H9 (cell line): Measurements from ENCODE around the gene XCR1. TPM values are rescaled to one million over a fixed set of nuclear protein-coding genes. Genes with fewer than 3 reads are reported as not detected.

Source experiments
- DNase-seq: peaks from one replicate; pipeline ENCODE4 v3.0.0-alpha.2; 2017
- H2AFZ ChIP-seq: one replicate; pipeline ENCODE4 v1.6.1; 2013; ENCODE audit warnings: mild to moderate bottlenecking, low read length, control low read depth, moderate library complexity
- H2AK5ac ChIP-seq: 2 replicates; pipeline ENCODE4 v1.6.1; 2013; ENCODE audit warnings: low read length, control low read depth, mixed read lengths; ENCODE audit not compliant: insufficient read length
- H2BK120ac ChIP-seq: one replicate; pipeline ENCODE4 v1.6.1; 2013; ENCODE audit warnings: low read depth, mild to moderate bottlenecking, low read length, control low read depth, inconsistent platforms; ENCODE audit not compliant: poor library complexity, severe bottlenecking
- H2BK12ac ChIP-seq: 2 replicates; pipeline ENCODE4 v1.6.1; 2013; ENCODE audit warnings: low read length, control low read depth, mixed read lengths, low read depth; ENCODE audit not compliant: insufficient read length
- H2BK15ac ChIP-seq: 2 replicates; pipeline ENCODE4 v1.6.1; 2013; ENCODE audit warnings: low read depth, low read length, control low read depth
- H2BK20ac ChIP-seq: one replicate; pipeline ENCODE4 v1.6.1; 2013; ENCODE audit warnings: low read depth, mild to moderate bottlenecking, low read length, control low read depth, inconsistent platforms; ENCODE audit not compliant: poor library complexity, severe bottlenecking
- H2BK5ac ChIP-seq: 2 replicates; pipeline ENCODE4 v1.6.1; 2013; ENCODE audit warnings: low read length, control low read depth, mixed read lengths; ENCODE audit not compliant: insufficient read length
- H3K14ac ChIP-seq: 2 replicates; pipeline ENCODE4 v1.6.1; 2013; ENCODE audit warnings: low read length, control low read depth; ENCODE audit not compliant: insufficient read depth
- H3K18ac ChIP-seq: 2 replicates; pipeline ENCODE4 v1.6.1; 2013; ENCODE audit warnings: low read depth, mild to moderate bottlenecking, mixed read lengths, low read length, control low read depth; ENCODE audit not compliant: insufficient read length
- H3K23ac ChIP-seq: 2 replicates; pipeline ENCODE4 v1.6.1; 2013; ENCODE audit warnings: low read length, control low read depth, mixed read lengths, low read depth; ENCODE audit not compliant: insufficient read length
- H3K23me2 ChIP-seq: 2 replicates; pipeline ENCODE4 v1.6.1; 2013; ENCODE audit warnings: low read depth, mild to moderate bottlenecking, mixed read lengths, low read length, control low read depth; ENCODE audit not compliant: insufficient read length, poor library complexity, severe bottlenecking
- H3K27ac ChIP-seq: 2 replicates; pipeline ENCODE4 v1.5.1; 2013; ENCODE audit warnings: low read length, control low read depth, mixed read lengths, low read depth; ENCODE audit not compliant: insufficient read length
- H3K27me3 ChIP-seq: 2 replicates; pipeline ENCODE4 v1.6.1; 2013; ENCODE audit warnings: low read length, control low read depth, inconsistent platforms; ENCODE audit not compliant: insufficient read depth
- H3K4ac ChIP-seq: 2 replicates; pipeline ENCODE4 v1.6.1; 2013; ENCODE audit warnings: low read depth, mild to moderate bottlenecking, control low read depth, inconsistent platforms, low read length, moderate library complexity
- H3K4me1 ChIP-seq: 2 replicates; pipeline ENCODE4 v1.6.1; 2013; ENCODE audit warnings: low read length, control low read depth, inconsistent platforms; ENCODE audit not compliant: insufficient read depth
- H3K4me2 ChIP-seq: 2 replicates; pipeline ENCODE4 v1.6.1; 2013; ENCODE audit warnings: low read length, control low read depth, mixed read lengths; ENCODE audit not compliant: insufficient read length, insufficient read depth
- H3K56ac ChIP-seq: 2 replicates; pipeline ENCODE4 v1.6.1; 2013; ENCODE audit warnings: low read depth, mild to moderate bottlenecking, mixed read lengths, low read length, control low read depth; ENCODE audit not compliant: insufficient read length
- H3K79me1 ChIP-seq: 2 replicates; pipeline ENCODE4 v1.6.1; 2013; ENCODE audit warnings: low read depth, mild to moderate bottlenecking, moderate library complexity, low read length, control low read depth, inconsistent platforms; ENCODE audit not compliant: insufficient read depth, poor library complexity, severe bottlenecking
- H3K79me2 ChIP-seq: 2 replicates; pipeline ENCODE4 v1.6.1; 2013; ENCODE audit warnings: low read length, control low read depth, inconsistent platforms; ENCODE audit not compliant: insufficient read depth
- H3K9ac ChIP-seq: 2 replicates; pipeline ENCODE4 v1.6.1; 2013; ENCODE audit warnings: low read length, control low read depth, mixed read lengths; ENCODE audit not compliant: insufficient read length; ENCODE audit errors: extremely low read depth
- H3K9me3 ChIP-seq: one replicate; pipeline ENCODE4 v1.6.1; 2013; ENCODE audit warnings: low read depth, low read length, inconsistent platforms; ENCODE audit not compliant: control insufficient read depth
- H3T11ph ChIP-seq: one replicate; pipeline ENCODE4 v1.6.1; 2013; ENCODE audit warnings: mild to moderate bottlenecking, low read length, control low read depth, inconsistent platforms
- H4K20me1 ChIP-seq: one replicate; pipeline ENCODE4 v1.6.1; 2013; ENCODE audit not compliant: control insufficient read depth, insufficient read length, insufficient read depth
- H4K5ac ChIP-seq: 2 replicates; pipeline ENCODE4 v1.6.1; 2013; ENCODE audit warnings: low read depth, mild to moderate bottlenecking, mixed read lengths, low read length, control low read depth; ENCODE audit not compliant: insufficient read length
- H4K8ac ChIP-seq: replicated peaks from 2 replicates; pipeline ENCODE4 v1.6.1; 2013; ENCODE audit warnings: low read length, control low read depth, mixed read lengths, low read depth; ENCODE audit not compliant: insufficient read length
- H4K91ac ChIP-seq: 2 replicates; pipeline ENCODE4 v1.6.1; 2013; ENCODE audit warnings: low read depth, mild to moderate bottlenecking, moderate library complexity, mixed read lengths, low read length, control low read depth; ENCODE audit not compliant: insufficient read length
- H3K27ac Mint-ChIP-seq, 3 experiments: 2 replicates in 2 of 3; 3 replicates in 1 of 3; pipeline ENCODE4 v1.8.0; 2020 to 2021; ENCODE audit warnings: mixed read lengths in 3 of 3, mild to moderate bottlenecking in 1 of 3, moderate library complexity in 1 of 3
- H3K27me3 Mint-ChIP-seq: 2 replicates; pipeline ENCODE4 v1.8.0; 2021; ENCODE audit warnings: low read depth, mild to moderate bottlenecking, moderate library complexity, mixed read lengths
- H3K36me3 Mint-ChIP-seq, 3 experiments: 2 replicates in 2 of 3; 3 replicates in 1 of 3; pipeline ENCODE4 v1.8.0; 2020 to 2021; ENCODE audit warnings: low read depth in 3 of 3, mixed read lengths in 3 of 3; ENCODE audit not compliant: insufficient read depth in 1 of 3
- H3K4me1 Mint-ChIP-seq, 2 experiments: 2 replicates each; pipeline ENCODE4 v1.8.0; 2020; ENCODE audit warnings: mixed read lengths in 2 of 2
- H3K4me3 Mint-ChIP-seq, 2 experiments: 2 replicates in 1 of 2; 3 replicates in 1 of 2; pipeline ENCODE4 v1.8.0; 2020 to 2021; ENCODE audit warnings: mild to moderate bottlenecking in 2 of 2, mixed read lengths in 2 of 2, moderate library complexity in 1 of 2
- H3K9me3 Mint-ChIP-seq, 2 experiments: 2 replicates in 1 of 2; 3 replicates in 1 of 2; pipeline ENCODE4 v1.8.0; 2020; ENCODE audit warnings: mild to moderate bottlenecking in 2 of 2, mixed read lengths in 2 of 2, moderate library complexity in 1 of 2
- CTCF ChIP-seq: fragments of 200-600 bp; sonication (generic); conservative IDR thresholded peaks from 3 replicates; pipeline ENCODE4 v1.8.0; 2021; ENCODE audit warnings: antibody characterized with exemption, mild to moderate bottlenecking
- WGBS: extraction: QIAGEN DNeasy Blood & Tissue Kit; methylation state at CpG from one replicate; pipeline ENCODE4 v1.1.7; 2013; ENCODE audit warnings: missing lambda C conversion rate, low lambda C conversion rate, mixed read lengths; ENCODE audit not compliant: insufficient read length; ENCODE audit errors: extremely low coverage; 5-methylcytosine and 5-hydroxymethylcytosine counted together
- total RNA-seq: library from RNA; stranded (reverse); gene quantifications from 2 replicates; pipeline ENCODE4 v1.2.1, GENCODE V29; 2021

The XCR1 gene
- total RNA-seq, 1 experiment from 2014 or later: not detected

- no peak for DNase-seq
- H3K56ac ChIP-seq: no peak overlapping the region
- no peak overlapping the region for H2BK20ac ChIP-seq
- H4K20me1 ChIP-seq: no peaks in the 10 kb centered on the region
- no peak overlapping the region for H2AK5ac ChIP-seq
- H3K18ac ChIP-seq: no peak overlapping the region
- H3K27ac ChIP-seq: no peak overlapping the region
- WGBS: no CpG with 5 or more reads among the region's 6 CpGs
- no peaks in the 10 kb centered on the region for H3K27me3 ChIP-seq
- no peak overlapping the region for H3T11ph ChIP-seq
- H4K5ac ChIP-seq: no peak overlapping the region
- H3K36me3 Mint-ChIP-seq: no peaks in the 10 kb centered on the region
- no peak overlapping the region; a peak in 1 of 7 replicates for H3K27ac Mint-ChIP-seq
- H3K4me3 Mint-ChIP-seq: no peak overlapping the region
- H2BK120ac ChIP-seq: no peak overlapping the region
- no peak overlapping the region for H3K14ac ChIP-seq
- no peaks in the 10 kb centered on the region for H3K9me3 Mint-ChIP-seq
- no peak overlapping the region for H3K23ac ChIP-seq
- no peaks in the 10 kb centered on the region for H3K9me3 ChIP-seq
- TF ChIP-seq CTCF: no peak
- no peak overlapping the region for H2BK5ac ChIP-seq
- no peak overlapping the region for H2BK12ac ChIP-seq
- H2AFZ ChIP-seq: no peak overlapping the region
- no peak overlapping the region for H2BK15ac ChIP-seq
- H3K27me3 Mint-ChIP-seq: no peaks in the 10 kb centered on the region
- peaks cover 4% of the 10 kb centered on the region; the same call in 1 of the 2 replicates for H3K4me1 ChIP-seq
- H3K4me2 ChIP-seq: no peak overlapping the region
- H4K8ac ChIP-seq: no peak overlapping the region
- H3K4ac ChIP-seq: no peak overlapping the region
- no peaks in the 10 kb centered on the region for H3K79me2 ChIP-seq
- peaks cover 6% of the 10 kb centered on the region in 2 experiments for H3K4me1 Mint-ChIP-seq
- H3K23me2 ChIP-seq: no peaks in the 10 kb centered on the region
- H3K9ac ChIP-seq: no peak overlapping the region
- no peak overlapping the region for H4K91ac ChIP-seq
- H3K79me1 ChIP-seq: no peaks in the 10 kb centered on the region
These were observed 38.0 kb upstream of the XCR1 start for GRCh38 chr3:46065294-46065705.
